HepG2 (cell line): Measurements from ENCODE around the gene GRIK5. TPM values are rescaled to one million over a fixed set of nuclear protein-coding genes. Genes with fewer than 3 reads are reported as not detected.

ENCODE experiments used
- ATAC-seq: fragments of 200-7000 bp; cut with Tn5 transposase; 3 replicates; pipeline ENCODE4 v1.9.1; 2020; ENCODE audit warnings: mild to moderate bottlenecking, moderate library complexity
- BruUV-seq: library from RNA; stranded (reverse); fragments of 400-500 nt; replicated peaks from 2 replicates; lab custom pipeline; 2021; lab: Mats Ljungman, UMichigan
- CTCF ChIA-PET: fragments of 300-600 bp; formaldehyde crosslinking; extraction: SDS; loops from one replicate; lab custom pipeline; 2021; ENCODE audit warnings: low total read pairs, inconsistent platforms, low intra/inter-chr PET ratio; lab: Yijun Ruan, JAX
- POLR2A ChIA-PET: fragments of 350-600 bp; sonication (Branson Sonifier 250); formaldehyde crosslinking; loops from one replicate; lab custom pipeline; 2020; ENCODE audit warnings: antibody characterized with exemption, inconsistent platforms; lab: Yijun Ruan, JAX
- DNase-seq: peaks from one replicate; pipeline ENCODE4 v3.0.0-alpha.2; 2015; ENCODE audit warnings: low spot score
- FAIRE-seq: peaks from 3 replicates; lab custom pipeline; 2011; peaks lifted over from hg19 to GRCh38; lab: Jason Lieb, UNC
- H2AFZ ChIP-seq: one replicate; pipeline ENCODE4 v1.6.1; 2011; ENCODE audit warnings: low read length, inconsistent platforms
- H3K27ac ChIP-seq: fragments of 300-600 bp; 3 replicates; pipeline ENCODE4 v1.8.0; 2011; ENCODE audit warnings: mixed run types, mild to moderate bottlenecking, mixed read lengths, low read length, inconsistent platforms; ENCODE audit not compliant: insufficient read depth; ENCODE audit errors: extremely low read length
- H3K27me3 ChIP-seq, 2 experiments: fragments of 200-600 bp in 1 of 2; 2 replicates in 1 of 2; 3 replicates in 1 of 2; pipeline versions ENCODE4 v1.6.0 to v1.8.0; 2011; ENCODE audit warnings: low read length in 2 of 2, mild to moderate bottlenecking in 2 of 2, moderate library complexity in 2 of 2, inconsistent platforms in 1 of 2; ENCODE audit not compliant: insufficient read depth in 2 of 2, control insufficient read depth in 1 of 2
- H3K36me3 ChIP-seq, 2 experiments: fragments of 200-600 bp in 1 of 2; replicated peaks in 1 of 2; 2 replicates in 1 of 2; 3 replicates in 1 of 2; pipeline versions ENCODE4 v1.5.1 to v1.8.0; 2011; ENCODE audit warnings: low read length in 2 of 2, inconsistent platforms in 1 of 2; ENCODE audit not compliant: insufficient read depth in 2 of 2, control insufficient read depth in 1 of 2
- H3K4me1 ChIP-seq: 2 replicates; pipeline ENCODE4 v1.5.1; 2012; ENCODE audit warnings: low read length, inconsistent platforms; ENCODE audit not compliant: insufficient read depth
- H3K4me2 ChIP-seq: 2 replicates; pipeline ENCODE4 v1.6.0; 2011; ENCODE audit warnings: low read depth, low read length, inconsistent platforms
- H3K4me3 ChIP-seq, 3 experiments: fragments of 200-600 bp in 1 of 3; sonication (generic), shearing (Covaris generic) in 1 of 3; replicated peaks in 1 of 3; 2 replicates each; pipeline ENCODE4 v1.5.1; 2011 to 2016; ENCODE audit warnings: low read length in 3 of 3, inconsistent platforms in 2 of 3, low read depth in 2 of 3, mild to moderate bottlenecking in 2 of 3, control low read depth in 1 of 3, mixed read lengths in 1 of 3; ENCODE audit not compliant: insufficient read depth in 1 of 3
- H3K79me2 ChIP-seq: one replicate; pipeline ENCODE4 v1.6.1; 2011; ENCODE audit warnings: low read length, inconsistent platforms; ENCODE audit not compliant: insufficient read depth
- H3K9ac ChIP-seq: 2 replicates; pipeline ENCODE4 v1.6.0; 2011; ENCODE audit warnings: mild to moderate bottlenecking, low read depth, low read length, inconsistent platforms; ENCODE audit not compliant: insufficient read depth
- H3K9me3 ChIP-seq: 2 replicates; pipeline ENCODE4 v1.5.1; 2012; ENCODE audit warnings: mild to moderate bottlenecking, low read length
- H4K20me1 ChIP-seq: 2 replicates; pipeline ENCODE4 v1.6.0; 2011; ENCODE audit warnings: inconsistent platforms, mild to moderate bottlenecking, low read length, moderate library complexity; ENCODE audit not compliant: insufficient read depth
- AGO1 ChIP-seq: fragments of 200-400 bp; formaldehyde crosslinking; IDR thresholded peaks from 2 replicates; pipeline ENCODE4 v1.6.1; 2017; ENCODE audit warnings: mild to moderate bottlenecking, low read depth, low read length, moderate library complexity; ENCODE audit not compliant: poor library complexity, severe bottlenecking
- ERF ChIP-seq: IDR thresholded peaks from 2 replicates; pipeline ENCODE4 v1.6.1; 2018; ENCODE audit warnings: missing biosample characterization, missing genetic modification reagents
- FOSL1 ChIP-seq: sonication (generic); formaldehyde crosslinking; IDR thresholded peaks from 2 replicates; pipeline ENCODE4 v1.9.0; 2021; ENCODE audit warnings: missing genetic modification reagents, borderline replicate concordance
- FOXO1 ChIP-seq: sonication (generic); formaldehyde crosslinking; IDR thresholded peaks from 2 replicates; pipeline ENCODE4 v1.4.0; 2020; ENCODE audit warnings: missing genetic modification reagents
- IRX3 ChIP-seq: sonication (generic); formaldehyde crosslinking; IDR thresholded peaks from 2 replicates; pipeline ENCODE4 v1.8.1; 2023; ENCODE audit warnings: mild to moderate bottlenecking, low read depth, missing genetic modification reagents, borderline replicate concordance
- KAT7 ChIP-seq: IDR thresholded peaks from 2 replicates; pipeline ENCODE4 v1.6.1; 2018; ENCODE audit warnings: borderline replicate concordance, missing compliant biosample characterization
- KDM2A ChIP-seq: sonication (generic); formaldehyde crosslinking; IDR thresholded peaks from 2 replicates; pipeline ENCODE4 v1.4.0; 2020; ENCODE audit warnings: low read depth, missing genetic modification reagents, borderline replicate concordance
- MED1 ChIP-seq: sonication (generic); formaldehyde crosslinking; IDR thresholded peaks from 2 replicates; pipeline ENCODE4 v1.4.0; 2020; ENCODE audit warnings: missing genetic modification reagents
- RAD51 ChIP-seq: fragments of 450-650 bp; IDR thresholded peaks from 2 replicates; pipeline ENCODE4 v1.6.1; 2016; ENCODE audit warnings: borderline replicate concordance
- ZFP62 ChIP-seq: sonication (generic); formaldehyde crosslinking; IDR thresholded peaks from 2 replicates; pipeline ENCODE4 v1.4.0; 2020; ENCODE audit warnings: missing genetic modification reagents
- ZNF10 ChIP-seq: sonication (generic); formaldehyde crosslinking; IDR thresholded peaks from 2 replicates; pipeline ENCODE4 v1.4.0; 2020; ENCODE audit warnings: mild to moderate bottlenecking, low read depth, missing genetic modification reagents, borderline replicate concordance
- ZNF121 ChIP-seq: sonication (generic); formaldehyde crosslinking; IDR thresholded peaks from 2 replicates; pipeline ENCODE4 v1.5.0; 2020; ENCODE audit warnings: mild to moderate bottlenecking, missing genetic modification reagents
- ZNF225 ChIP-seq: sonication (generic); formaldehyde crosslinking; IDR thresholded peaks from 2 replicates; pipeline ENCODE4 v1.4.0; 2020; ENCODE audit warnings: mild to moderate bottlenecking, missing genetic modification reagents
- ZNF263 ChIP-seq: sonication (generic); formaldehyde crosslinking; IDR thresholded peaks from 2 replicates; pipeline ENCODE4 v1.4.0; 2020; ENCODE audit warnings: missing genetic modification reagents
- ZNF3 ChIP-seq: IDR thresholded peaks from 2 replicates; pipeline ENCODE4 v1.7.0; 2017; ENCODE audit warnings: inconsistent platforms
- ZNF382 ChIP-seq: sonication (generic); formaldehyde crosslinking; IDR thresholded peaks from 2 replicates; pipeline ENCODE4 v1.5.0; 2020; ENCODE audit warnings: missing genetic modification reagents, mild to moderate bottlenecking, borderline replicate concordance
- ZNF792 ChIP-seq: IDR thresholded peaks from 2 replicates; pipeline ENCODE4 v1.6.1; 2016
- ZNF879 ChIP-seq: sonication (generic); formaldehyde crosslinking; IDR thresholded peaks from 2 replicates; pipeline ENCODE4 v1.8.1; 2023; ENCODE audit warnings: missing genetic modification reagents
- WGBS: methylation state at CpG from one replicate; pipeline ENCODE4 v1.1.6; 2017; ENCODE audit warnings: low lambda C conversion rate; 5-methylcytosine and 5-hydroxymethylcytosine counted together
- in situ Hi-C: cut with HindIII; loops from 2 replicates; pipeline ENCODE4 v1.10.0; 2017; ENCODE audit warnings: low pct_unique_long_range_greater_than_20kb; ENCODE audit not compliant: extremely low pct_ligation_motif_present
- intact Hi-C: fragments of 100-400 bp; cut with micrococcal nuclease; formaldehyde crosslinking; loops from one replicate; pipeline ENCODE4 v1.10.0; 2022; ENCODE audit not compliant: unreplicated experiment
- polyA plus RNA-seq, 8 experiments: library from polyadenylated mRNA; depleted of rRNA in 3 of 8; stranded (reverse) in 7 of 8; unstranded in 1 of 8; fragments of >200 nt; fragmentation: Illumina TruSeq in 4 of 8; extraction: Trizol in 4 of 8; gene quantifications; 2 replicates each; pipeline versions ENCODE4 v1.2.1 to v1.2.3, GENCODE V29; 2011 to 2016; ENCODE audit warnings: low read depth in 4 of 8, missing spikeins in 1 of 8, mixed read lengths in 1 of 8; ENCODE audit not compliant: insufficient read depth in 1 of 8
- total RNA-seq, 5 experiments: library from RNA; depleted of rRNA; stranded (reverse); fragments of >200 nt; fragmentation: Illumina TruSeq; extraction: Trizol; gene quantifications; 2 replicates each; pipeline ENCODE4 v1.2.3, GENCODE V29; 2016; ENCODE audit warnings: low read depth in 1 of 5
- TF ChIP-seq, protein P1 (sequence below): sonication (generic); formaldehyde crosslinking; IDR thresholded peaks from 2 replicates; pipeline ENCODE4 v1.4.0; 2020; ENCODE audit warnings: missing genetic modification reagents

GRIK5 gene
- total and polyA plus RNA-seq, 2 of the 13 experiments (the other 11 are each of a cell fraction or from before 2014, with no cell fraction given): not detected

DNA sequence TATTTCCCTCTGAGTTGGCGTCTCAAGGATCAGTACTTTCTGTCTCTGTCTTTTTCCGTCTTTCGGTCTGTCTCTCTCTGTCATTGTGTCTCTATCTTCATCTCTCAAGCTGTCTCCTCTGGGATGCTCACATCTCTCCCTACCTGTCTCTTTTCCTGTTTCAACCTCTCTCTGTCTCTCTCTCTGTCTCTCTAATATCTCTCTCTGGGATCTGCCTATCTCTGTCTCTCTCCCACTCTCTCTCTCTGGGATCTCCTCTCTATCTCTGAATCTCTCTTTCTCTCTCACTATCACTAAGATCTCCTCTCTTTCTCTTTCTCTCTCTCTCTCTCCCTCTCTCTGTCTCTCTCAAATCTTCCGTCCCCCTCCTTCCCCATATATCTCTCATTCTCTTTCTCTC lies 80.0 kb downstream of the GRIK5 start (continued):
- TF ChIP-seq ZNF10 (CRISPR knock-in tag) (no peak), KDM2A (CRISPR knock-in tag) (no peak), ZNF121 (CRISPR knock-in tag) (no peak), AGO1 (no peak), ZNF879 (CRISPR knock-in tag) (no peak), ZNF382 (CRISPR knock-in tag) (no peak), ZFP62 (CRISPR knock-in tag) (no peak), MED1 (CRISPR knock-in tag) (no peak), KAT7 (CRISPR knock-in tag) (no peak)

DNA sequence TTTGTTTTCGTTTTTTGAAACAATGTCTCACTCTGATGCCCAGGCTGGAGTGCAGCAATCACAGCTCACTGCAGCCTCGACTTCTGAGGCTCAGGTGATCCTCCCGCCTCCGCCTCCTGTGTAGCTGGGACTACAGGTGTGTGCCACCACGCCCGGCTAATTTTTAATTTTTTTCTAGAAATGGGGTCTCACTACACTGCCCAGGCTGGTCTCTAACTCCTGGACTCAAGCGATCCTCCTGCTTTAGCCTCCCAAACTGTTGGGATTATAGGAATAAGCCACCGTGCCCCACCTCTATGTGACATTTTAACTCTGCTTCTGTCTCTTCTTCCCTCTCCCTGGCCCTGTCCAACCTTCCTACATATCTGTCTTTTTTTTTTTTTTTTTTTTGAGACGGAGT lies 81.1 kb downstream of the GRIK5 start:
- no peak overlapping the region for H3K27ac ChIP-seq
- TF ChIP-seq ZNF225 (no peak), KDM2A (CRISPR knock-in tag) (no peak), FOSL1 (CRISPR knock-in tag) (no peak), ZNF792 (CRISPR knock-in tag) (no peak), ZNF3 (no peak), ERF (CRISPR knock-in tag) (no peak), FOXO1 (CRISPR knock-in tag) (no peak), IRX3 (no peak), ZNF263 (no peak), RAD51 (no peak)
- TF ChIP-seq, protein P1, sequence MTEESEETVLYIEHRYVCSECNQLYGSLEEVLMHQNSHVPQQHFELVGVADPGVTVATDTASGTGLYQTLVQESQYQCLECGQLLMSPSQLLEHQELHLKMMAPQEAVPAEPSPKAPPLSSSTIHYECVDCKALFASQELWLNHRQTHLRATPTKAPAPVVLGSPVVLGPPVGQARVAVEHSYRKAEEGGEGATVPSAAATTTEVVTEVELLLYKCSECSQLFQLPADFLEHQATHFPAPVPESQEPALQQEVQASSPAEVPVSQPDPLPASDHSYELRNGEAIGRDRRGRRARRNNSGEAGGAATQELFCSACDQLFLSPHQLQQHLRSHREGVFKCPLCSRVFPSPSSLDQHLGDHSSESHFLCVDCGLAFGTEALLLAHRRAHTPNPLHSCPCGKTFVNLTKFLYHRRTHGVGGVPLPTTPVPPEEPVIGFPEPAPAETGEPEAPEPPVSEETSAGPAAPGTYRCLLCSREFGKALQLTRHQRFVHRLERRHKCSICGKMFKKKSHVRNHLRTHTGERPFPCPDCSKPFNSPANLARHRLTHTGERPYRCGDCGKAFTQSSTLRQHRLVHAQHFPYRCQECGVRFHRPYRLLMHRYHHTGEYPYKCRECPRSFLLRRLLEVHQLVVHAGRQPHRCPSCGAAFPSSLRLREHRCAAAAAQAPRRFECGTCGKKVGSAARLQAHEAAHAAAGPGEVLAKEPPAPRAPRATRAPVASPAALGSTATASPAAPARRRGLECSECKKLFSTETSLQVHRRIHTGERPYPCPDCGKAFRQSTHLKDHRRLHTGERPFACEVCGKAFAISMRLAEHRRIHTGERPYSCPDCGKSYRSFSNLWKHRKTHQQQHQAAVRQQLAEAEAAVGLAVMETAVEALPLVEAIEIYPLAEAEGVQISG (CRISPR knock-in tag): no peak
- TF ChIP-seq, all 625 proteins: peak for 0

More for the DNA sequence above, 81.1 kb downstream of the GRIK5 start:
- Histone ChIP-seq H3K27me3 (peaks cover 8 to 43% of the 10 kb centered on the region in 2 experiments; a peak in 4 of 5 replicates), H2AFZ (no peak overlapping the region), H3K9ac (no peak overlapping the region), H3K9me3 (no peaks in the 10 kb centered on the region), H3K79me2 (no peaks in the 10 kb centered on the region), H3K4me1 (no peaks in the 10 kb centered on the region), H3K36me3 (no peaks in the 10 kb centered on the region), H3K4me3 (no peak overlapping the region), H4K20me1 (no peaks in the 10 kb centered on the region), H3K4me2 (no peak overlapping the region)
- intact Hi-C loops: no loop called here
- no peak for FAIRE-seq
- BruUV-seq: no TSS peak
- POLR2A ChIA-PET: no interaction called here
- CTCF ChIA-PET: no interaction called here
- DNase-seq: no peak
- in situ Hi-C loops: no loop called here
- no peak for ATAC-seq
- WGBS: 30% methylated on average over 9 of the region's 9 CpGs
